ENCODE measurements around the gene CTRL. TPM values are rescaled to one million over a fixed set of nuclear protein-coding genes. Genes with fewer than 3 reads are reported as not detected.

The CTRL gene
- total RNA-seq, 1 donor from 2014 or later, result 3.2 TPM

DNA sequence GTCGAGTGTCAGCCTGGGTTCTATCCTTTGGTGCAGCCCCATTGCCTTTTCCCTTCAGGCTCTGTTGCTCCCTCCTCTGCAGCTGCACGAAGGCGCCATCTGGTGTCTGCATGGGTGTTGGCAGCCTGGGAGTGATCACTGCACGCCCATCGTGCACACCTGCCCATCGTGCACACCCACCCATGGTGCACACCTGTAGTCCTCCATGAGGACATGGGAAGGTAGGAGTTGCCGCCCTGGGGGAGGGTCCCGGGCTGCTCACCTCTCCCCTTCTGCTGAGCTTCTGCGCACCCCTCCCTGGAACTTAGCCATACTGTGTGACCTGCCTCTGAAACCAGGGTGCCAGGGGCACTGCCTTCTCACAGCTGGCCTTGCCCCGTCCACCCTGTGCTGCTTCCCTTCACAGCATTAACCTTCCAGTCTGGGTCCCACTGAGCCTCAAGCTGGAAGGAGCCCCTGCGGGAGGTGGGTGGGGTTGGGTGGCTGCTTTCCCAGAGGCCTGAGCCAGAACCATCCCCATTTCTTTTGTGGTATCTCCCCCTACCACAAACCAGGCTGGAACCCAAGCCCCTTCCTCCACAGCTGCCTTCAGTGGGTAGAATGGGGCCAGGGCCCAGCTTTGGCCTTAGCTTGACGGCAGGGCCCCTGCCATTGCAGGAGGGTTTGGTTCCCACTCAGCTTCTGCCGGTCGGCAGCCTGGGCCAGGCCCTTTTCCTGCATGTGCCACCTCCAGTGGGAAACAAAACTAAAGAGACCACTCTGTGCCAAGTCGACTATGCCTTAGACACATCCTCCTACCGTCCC is 2.9 kb downstream of the CTRL start:
- intact Hi-C loops (cut with DNase I), result loop anchor here (5.0 kb wide), 1 partner anchor 46 kb away; the partner anchor contains the start of gene NRN1L
- peaks cover 22% of the 10 kb centered on the region for H3K4me1 ChIP-seq

DNA sequence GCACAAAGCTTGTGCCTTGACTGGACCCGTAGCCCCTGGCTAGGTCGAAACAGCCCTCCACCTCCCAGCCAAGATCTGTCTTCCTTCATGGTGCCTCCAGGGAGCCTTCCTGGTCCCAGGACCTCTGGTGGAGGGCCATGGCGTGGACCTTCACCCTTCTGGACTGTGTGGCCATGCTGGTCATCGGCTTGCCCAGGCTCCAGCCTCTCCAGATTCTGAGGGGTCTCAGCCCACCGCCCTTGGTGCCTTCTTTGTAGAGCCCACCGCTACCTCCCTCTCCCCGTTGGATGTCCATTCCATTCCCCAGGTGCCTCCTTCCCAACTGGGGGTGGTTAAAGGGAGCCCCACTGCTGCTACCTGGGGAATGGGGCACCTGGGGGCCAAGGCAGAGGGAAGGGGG is 3.5 kb downstream of the CTRL start:
- DNase-seq (ENCODE audit: extremely low spot score in 2 of 2), result no peak
- H3K36me3 ChIP-seq, result peaks cover 0 to 30% of the 10 kb centered on the region in 2 donors
- peaks cover 28% of the 10 kb centered on the region for H3K4me1 ChIP-seq
- intact Hi-C loops (cut with DNase I), result loop anchor here (5.0 kb wide), 1 partner anchor 46 kb away; the partner anchor contains the start of gene NRN1L
- H3K9me3 ChIP-seq, result no peaks in the 10 kb centered on the region
- H3K27ac ChIP-seq, result no peak overlapping the region
- TF ChIP-seq, protein P1, sequence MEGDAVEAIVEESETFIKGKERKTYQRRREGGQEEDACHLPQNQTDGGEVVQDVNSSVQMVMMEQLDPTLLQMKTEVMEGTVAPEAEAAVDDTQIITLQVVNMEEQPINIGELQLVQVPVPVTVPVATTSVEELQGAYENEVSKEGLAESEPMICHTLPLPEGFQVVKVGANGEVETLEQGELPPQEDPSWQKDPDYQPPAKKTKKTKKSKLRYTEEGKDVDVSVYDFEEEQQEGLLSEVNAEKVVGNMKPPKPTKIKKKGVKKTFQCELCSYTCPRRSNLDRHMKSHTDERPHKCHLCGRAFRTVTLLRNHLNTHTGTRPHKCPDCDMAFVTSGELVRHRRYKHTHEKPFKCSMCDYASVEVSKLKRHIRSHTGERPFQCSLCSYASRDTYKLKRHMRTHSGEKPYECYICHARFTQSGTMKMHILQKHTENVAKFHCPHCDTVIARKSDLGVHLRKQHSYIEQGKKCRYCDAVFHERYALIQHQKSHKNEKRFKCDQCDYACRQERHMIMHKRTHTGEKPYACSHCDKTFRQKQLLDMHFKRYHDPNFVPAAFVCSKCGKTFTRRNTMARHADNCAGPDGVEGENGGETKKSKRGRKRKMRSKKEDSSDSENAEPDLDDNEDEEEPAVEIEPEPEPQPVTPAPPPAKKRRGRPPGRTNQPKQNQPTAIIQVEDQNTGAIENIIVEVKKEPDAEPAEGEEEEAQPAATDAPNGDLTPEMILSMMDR (IDR thresholded peaks at IDR 0.05), result no peak
- TF ChIP-seq POLR2AphosphoS5 (IDR thresholded peaks at IDR 0.05; ENCODE audit: insufficient read depth in 1 of 2, low read depth in 1 of 2) (no peak), POLR2A (IDR thresholded peaks at IDR 0.05) (no peak)
- no peak overlapping the region for H3K4me3 ChIP-seq
- no peaks in the 10 kb centered on the region for H3K27me3 ChIP-seq

More for the DNA sequence above, 2.9 kb downstream of the CTRL start:
- no peaks in the 10 kb centered on the region for H3K9me3 ChIP-seq
- peaks cover 0 to 25% of the 10 kb centered on the region in 2 donors for H3K36me3 ChIP-seq
- TF ChIP-seq, protein P1 (IDR thresholded peaks at IDR 0.05), result peak; percentile 50 to 72 (median 69)
- TF ChIP-seq POLR2AphosphoS5 (IDR thresholded peaks at IDR 0.05; ENCODE audit: insufficient read depth in 1 of 2, low read depth in 1 of 2) (peak in 1 of 2 donors; percentile 16), POLR2A (IDR thresholded peaks at IDR 0.05) (no peak)
- H3K27ac ChIP-seq, result no peak overlapping the region
- H3K4me3 ChIP-seq, result no peak overlapping the region
- H3K27me3 ChIP-seq, result no peaks in the 10 kb centered on the region
- DNase-seq (ENCODE audit: extremely low spot score in 2 of 2), result no peak

DNA sequence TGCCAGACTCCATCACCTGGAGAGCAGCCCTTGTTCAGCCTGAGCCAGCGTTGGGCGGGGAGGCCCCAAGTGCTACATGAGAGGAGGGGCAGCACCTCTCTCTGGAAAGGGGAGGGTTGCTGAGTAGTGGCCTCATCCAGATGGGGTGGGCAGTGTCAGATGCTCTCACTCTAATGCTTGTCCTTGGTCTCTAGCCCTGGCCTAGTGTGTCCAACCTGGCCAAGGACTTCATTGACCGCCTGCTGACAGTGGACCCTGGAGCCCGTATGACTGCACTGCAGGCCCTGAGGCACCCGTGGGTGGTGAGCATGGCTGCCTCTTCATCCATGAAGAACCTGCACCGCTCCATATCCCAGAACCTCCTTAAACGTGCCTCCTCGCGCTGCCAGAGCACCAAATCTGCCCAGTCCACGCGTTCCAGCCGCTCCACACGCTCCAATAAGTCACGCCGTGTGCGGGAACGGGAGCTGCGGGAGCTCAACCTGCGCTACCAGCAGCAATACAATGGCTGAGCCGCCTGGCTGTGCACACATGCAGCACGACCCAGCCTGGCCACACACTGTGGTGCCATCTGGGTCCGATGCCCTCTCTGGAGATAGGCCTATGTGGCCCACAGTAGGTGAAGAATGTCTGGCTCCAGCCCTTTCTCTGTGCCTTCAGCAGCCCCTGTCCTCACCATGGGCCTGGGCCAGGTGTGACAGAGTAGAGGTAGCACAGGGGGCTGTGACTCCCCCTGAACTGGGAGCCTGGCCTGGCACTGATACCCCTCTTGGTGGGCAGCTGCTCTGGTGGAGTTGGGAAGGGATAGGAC is 4.3 kb downstream of the CTRL start:
- Histone ChIP-seq H3K4me1 (peaks cover 34% of the 10 kb centered on the region), H3K36me3 (peaks cover 0 to 30% of the 10 kb centered on the region in 2 donors), H3K27me3 (no peaks in the 10 kb centered on the region), H3K9me3 (no peaks in the 10 kb centered on the region), H3K4me3 (no peak overlapping the region), H3K27ac (no peak overlapping the region)
- TF ChIP-seq, protein P1 (IDR thresholded peaks at IDR 0.05), result no peak
- TF ChIP-seq POLR2AphosphoS5 (IDR thresholded peaks at IDR 0.05; ENCODE audit: insufficient read depth in 1 of 2, low read depth in 1 of 2) (no peak), POLR2A (IDR thresholded peaks at IDR 0.05) (no peak)
- intact Hi-C loops (cut with DNase I), result loop anchor here (5.0 kb wide), 1 partner anchor 45 kb away; the partner anchor contains the start of gene NRN1L
- no peak for DNase-seq (ENCODE audit: extremely low spot score in 2 of 2)

DNA sequence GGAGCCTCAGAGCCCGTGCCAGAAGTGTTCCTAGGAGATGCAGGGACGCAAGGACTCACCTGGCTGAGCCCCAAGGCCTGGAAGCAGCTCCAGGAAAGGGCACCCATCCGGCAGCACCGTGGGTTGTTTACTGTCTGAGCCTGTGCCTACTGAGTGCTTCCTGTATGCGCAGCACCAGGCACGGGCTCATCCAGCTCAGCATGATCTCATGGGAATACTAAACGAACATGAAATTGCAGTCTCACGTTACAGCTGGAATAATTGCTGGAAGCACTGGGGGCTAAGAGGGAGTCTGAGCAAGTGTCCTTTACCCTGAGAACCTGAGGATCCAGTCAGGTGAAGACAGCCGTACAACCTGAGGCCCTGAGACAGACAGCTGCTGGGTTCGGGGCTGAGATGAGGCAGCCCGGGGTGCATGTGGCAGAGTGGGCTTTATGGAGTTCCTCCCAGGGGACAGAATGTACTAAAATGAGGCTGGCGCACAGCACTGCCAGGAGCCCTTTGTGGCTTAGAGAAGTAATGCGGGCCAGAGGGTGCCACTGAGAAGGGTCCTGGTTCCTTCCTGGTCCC is 5.4 kb downstream of the CTRL start:
- peak overlapping the region; percentile 42 for H3K27ac ChIP-seq
- intact Hi-C loops (cut with DNase I), result loop anchor here (5.0 kb wide), 1 partner anchor 44 kb away; the partner anchor contains the start of gene NRN1L
- no peak overlapping the region for H3K4me3 ChIP-seq
- TF ChIP-seq, protein P1 (IDR thresholded peaks at IDR 0.05), result no peak
- no peak for TF ChIP-seq POLR2A (IDR thresholded peaks at IDR 0.05)
- peaks cover 0 to 30% of the 10 kb centered on the region in 2 donors for H3K36me3 ChIP-seq
- H3K4me1 ChIP-seq, result peaks cover 39% of the 10 kb centered on the region
- DNase-seq (ENCODE audit: extremely low spot score in 2 of 2), result no peak
- no peaks in the 10 kb centered on the region for H3K27me3 ChIP-seq
- H3K9me3 ChIP-seq, result no peaks in the 10 kb centered on the region

All from vagina (tissue), 2 donors.